Erythroblast (primary cell): Measurements from ENCODE around the gene NBPF3.

Source experiments
- GATA1 ChIP-seq: IDR thresholded peaks from 2 replicates; pipeline ENCODE4 v1.6.1; 2011; ENCODE audit warnings: low read depth, mild to moderate bottlenecking, control low read depth, low read length, moderate library complexity
- POLR2A ChIP-seq: IDR thresholded peaks from 2 replicates; pipeline ENCODE4 v1.6.1; 2011; ENCODE audit warnings: mild to moderate bottlenecking, low read length

GRCh38 chr1:21499283-21499950 is 59.5 kb downstream of the NBPF3 start:
- TF ChIP-seq POLR2A (no peak), GATA1 (no peak)
